ENCODE measurements around the gene GPC6.

GPC6 gene

DNA sequence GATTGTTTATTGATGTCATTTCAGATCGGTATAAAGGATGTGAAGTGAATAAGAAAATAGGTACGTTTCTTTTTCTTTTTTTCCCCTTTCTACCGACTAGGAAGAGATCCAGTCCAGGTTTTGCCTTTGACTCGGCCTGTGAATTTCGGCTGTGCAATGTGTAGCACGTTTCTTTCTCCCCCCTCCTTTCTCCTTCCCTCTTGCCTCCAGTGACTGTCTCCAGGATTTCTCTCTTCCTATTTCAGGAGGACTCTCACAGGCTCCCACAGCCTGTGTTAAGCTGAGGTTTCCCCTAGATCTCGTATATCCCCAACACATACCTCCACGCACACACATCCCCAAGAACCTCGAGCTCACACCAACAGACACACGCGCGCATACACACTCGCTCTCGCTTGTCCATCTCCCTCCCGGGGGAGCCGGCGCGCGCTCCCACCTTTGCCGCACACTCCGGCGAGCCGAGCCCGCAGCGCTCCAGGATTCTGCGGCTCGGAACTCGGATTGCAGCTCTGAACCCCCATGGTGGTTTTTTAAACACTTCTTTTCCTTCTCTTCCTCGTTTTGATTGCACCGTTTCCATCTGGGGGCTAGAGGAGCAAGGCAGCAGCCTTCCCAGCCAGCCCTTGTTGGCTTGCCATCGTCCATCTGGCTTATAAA is at the start of gene GPC6:
GPC6 (plus strand) TSS at position 185 of the 657 bp plus-strand sequence.
- Histone ChIP-seq H3K27me3 (ENCODE audit: low read length) (no peaks in the 10 kb centered on the region), H3K4me2 (ENCODE audit: low read depth, low read length, poor library complexity, severe bottlenecking) (no peak within 1 kb of the TSS), H3K4me3 (ENCODE audit: insufficient read depth, low read length, poor library complexity, severe bottlenecking) (no peak within 1 kb of the TSS), H3K79me2 (ENCODE audit: insufficient read depth, low read length) (no peaks in the 10 kb centered on the region), H3K9me2 (replicated peaks; ENCODE audit: insufficient read depth, low read length) (no peaks in the 10 kb centered on the region), H3K9ac (ENCODE audit: low read length) (no peak within 1 kb of the TSS), H4K20me1 (ENCODE audit: low read depth, low read length) (no peaks in the 10 kb centered on the region), H2AFZ (ENCODE audit: low read depth, low read length, severe bottlenecking) (no peak within 1 kb of the TSS), H3K27ac (ENCODE audit: low read depth, low read length) (no peak within 1 kb of the TSS), H3K36me3 (ENCODE audit: low read length) (no peaks in the 10 kb centered on the region), H3F3A (ENCODE audit: insufficient read depth) (no peaks in the 10 kb centered on the region), H3K9me3 (ENCODE audit: insufficient read depth, low read length) (no peaks in the 10 kb centered on the region)
- TF ChIP-seq, protein P1, sequence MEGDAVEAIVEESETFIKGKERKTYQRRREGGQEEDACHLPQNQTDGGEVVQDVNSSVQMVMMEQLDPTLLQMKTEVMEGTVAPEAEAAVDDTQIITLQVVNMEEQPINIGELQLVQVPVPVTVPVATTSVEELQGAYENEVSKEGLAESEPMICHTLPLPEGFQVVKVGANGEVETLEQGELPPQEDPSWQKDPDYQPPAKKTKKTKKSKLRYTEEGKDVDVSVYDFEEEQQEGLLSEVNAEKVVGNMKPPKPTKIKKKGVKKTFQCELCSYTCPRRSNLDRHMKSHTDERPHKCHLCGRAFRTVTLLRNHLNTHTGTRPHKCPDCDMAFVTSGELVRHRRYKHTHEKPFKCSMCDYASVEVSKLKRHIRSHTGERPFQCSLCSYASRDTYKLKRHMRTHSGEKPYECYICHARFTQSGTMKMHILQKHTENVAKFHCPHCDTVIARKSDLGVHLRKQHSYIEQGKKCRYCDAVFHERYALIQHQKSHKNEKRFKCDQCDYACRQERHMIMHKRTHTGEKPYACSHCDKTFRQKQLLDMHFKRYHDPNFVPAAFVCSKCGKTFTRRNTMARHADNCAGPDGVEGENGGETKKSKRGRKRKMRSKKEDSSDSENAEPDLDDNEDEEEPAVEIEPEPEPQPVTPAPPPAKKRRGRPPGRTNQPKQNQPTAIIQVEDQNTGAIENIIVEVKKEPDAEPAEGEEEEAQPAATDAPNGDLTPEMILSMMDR (IDR thresholded peaks at IDR 0.05; ENCODE audit: insufficient read depth, low read length, poor library complexity, severe bottlenecking): no peak
- TF ChIP-seq EZH2phosphoT487 (conservative IDR thresholded peaks at IDR 0.05; ENCODE audit: low read length): no peak

DNA sequence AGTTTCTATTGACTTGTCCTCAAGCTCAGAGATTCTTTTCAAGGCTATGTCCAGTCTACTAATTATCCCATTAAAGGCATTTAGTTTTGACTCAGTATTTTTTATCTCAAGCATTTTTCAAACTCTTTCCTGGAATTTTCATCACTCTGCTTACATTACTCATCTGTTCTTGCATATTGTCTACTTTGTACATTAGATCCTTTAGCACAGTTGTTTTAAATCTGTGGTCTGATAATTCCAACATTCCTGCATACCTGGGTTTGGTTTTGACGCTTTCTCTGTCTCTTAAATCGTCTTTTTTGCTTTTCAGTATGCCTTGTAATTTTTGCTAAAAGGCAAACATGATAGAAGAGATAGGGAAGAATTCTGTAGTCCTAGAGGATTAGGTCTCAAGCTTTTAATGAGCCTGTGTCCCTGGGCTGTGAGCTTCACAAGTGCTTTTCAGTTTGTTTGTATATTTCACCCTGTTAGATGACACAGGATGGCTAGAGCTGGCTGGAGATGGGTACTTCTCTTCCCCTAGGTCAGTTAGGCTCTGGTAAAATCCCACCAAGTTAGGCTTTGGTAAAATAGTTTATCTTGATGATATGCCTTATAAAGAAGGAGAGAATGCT is 46.1 kb upstream of the GPC6 start:
- Histone ChIP-seq H2AFZ (ENCODE audit: low read depth, low read length, severe bottlenecking) (no peak overlapping the region), H3K36me3 (ENCODE audit: low read length) (no peaks in the 10 kb centered on the region), H3K9ac (ENCODE audit: low read length) (no peak overlapping the region), H3F3A (ENCODE audit: insufficient read depth) (no peaks in the 10 kb centered on the region), H3K27me3 (ENCODE audit: low read length) (no peaks in the 10 kb centered on the region), H3K4me3 (ENCODE audit: insufficient read depth, low read length, poor library complexity, severe bottlenecking) (no peak overlapping the region), H3K9me2 (replicated peaks; ENCODE audit: insufficient read depth, low read length) (no peaks in the 10 kb centered on the region), H3K27ac (ENCODE audit: low read depth, low read length) (no peak overlapping the region), H3K4me2 (ENCODE audit: low read depth, low read length, poor library complexity, severe bottlenecking) (no peak overlapping the region), H4K20me1 (ENCODE audit: low read depth, low read length) (no peaks in the 10 kb centered on the region), H3K9me3 (ENCODE audit: insufficient read depth, low read length) (no peaks in the 10 kb centered on the region), H3K79me2 (ENCODE audit: insufficient read depth, low read length) (no peaks in the 10 kb centered on the region)
- TF ChIP-seq, protein P1 (IDR thresholded peaks at IDR 0.05; ENCODE audit: insufficient read depth, low read length, poor library complexity, severe bottlenecking): no peak
- no peak for TF ChIP-seq EZH2phosphoT487 (conservative IDR thresholded peaks at IDR 0.05; ENCODE audit: low read length)

DNA sequence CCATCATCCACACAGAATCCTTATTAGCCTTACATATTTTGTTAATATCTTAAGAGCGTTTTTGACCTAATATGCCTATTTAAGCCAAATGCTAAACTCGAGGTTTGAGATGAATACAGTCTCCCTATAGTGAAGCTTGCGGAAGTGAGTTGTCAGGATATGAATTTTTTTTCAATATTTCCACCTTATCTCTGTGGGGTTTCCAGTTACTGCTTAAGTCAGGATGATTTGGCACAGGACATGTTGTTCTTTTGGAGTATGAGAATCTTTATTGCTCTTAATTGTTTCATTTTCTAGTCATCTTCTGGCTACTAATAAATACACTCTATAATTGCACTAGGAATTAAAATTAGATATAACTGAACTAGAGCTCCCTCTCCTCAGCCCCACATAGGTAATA is 44.2 kb upstream of the GPC6 start:
- no peak overlapping the region for H3K27ac ChIP-seq (ENCODE audit: low read depth, low read length)
- H3K79me2 ChIP-seq (ENCODE audit: insufficient read depth, low read length): no peaks in the 10 kb centered on the region
- no peaks in the 10 kb centered on the region for H4K20me1 ChIP-seq (ENCODE audit: low read depth, low read length)
- no peaks in the 10 kb centered on the region for H3K9me3 ChIP-seq (ENCODE audit: insufficient read depth, low read length)
- H3K36me3 ChIP-seq (ENCODE audit: low read length): no peaks in the 10 kb centered on the region
- no peak for TF ChIP-seq EZH2phosphoT487 (conservative IDR thresholded peaks at IDR 0.05; ENCODE audit: low read length)
- TF ChIP-seq, protein P1 (IDR thresholded peaks at IDR 0.05; ENCODE audit: insufficient read depth, low read length, poor library complexity, severe bottlenecking): no peak
- H3K27me3 ChIP-seq (ENCODE audit: low read length): no peaks in the 10 kb centered on the region
- H3K9ac ChIP-seq (ENCODE audit: low read length): no peak overlapping the region
- H3K9me2 ChIP-seq (replicated peaks; ENCODE audit: insufficient read depth, low read length): no peaks in the 10 kb centered on the region
- no peak overlapping the region for H3K4me2 ChIP-seq (ENCODE audit: low read depth, low read length, poor library complexity, severe bottlenecking)
- H2AFZ ChIP-seq (ENCODE audit: low read depth, low read length, severe bottlenecking): no peak overlapping the region
- no peak overlapping the region for H3K4me3 ChIP-seq (ENCODE audit: insufficient read depth, low read length, poor library complexity, severe bottlenecking)
- no peaks in the 10 kb centered on the region for H3F3A ChIP-seq (ENCODE audit: insufficient read depth)
